GM18858 (cell line): ENCODE results near the gene MAGEA6.
"Not testable (repeated sequence)": the region's sequence is repeated elsewhere in the genome, so short reads cannot be mapped to it uniquely, and the experiment has no call there.

Experiments
- ATAC-seq: cut with Tn5 transposase; IDR thresholded peaks from one replicate; pipeline ENCODE4 v1.9.1; 2021; ENCODE audit not compliant: unreplicated experiment

Gene MAGEA6

DNA sequence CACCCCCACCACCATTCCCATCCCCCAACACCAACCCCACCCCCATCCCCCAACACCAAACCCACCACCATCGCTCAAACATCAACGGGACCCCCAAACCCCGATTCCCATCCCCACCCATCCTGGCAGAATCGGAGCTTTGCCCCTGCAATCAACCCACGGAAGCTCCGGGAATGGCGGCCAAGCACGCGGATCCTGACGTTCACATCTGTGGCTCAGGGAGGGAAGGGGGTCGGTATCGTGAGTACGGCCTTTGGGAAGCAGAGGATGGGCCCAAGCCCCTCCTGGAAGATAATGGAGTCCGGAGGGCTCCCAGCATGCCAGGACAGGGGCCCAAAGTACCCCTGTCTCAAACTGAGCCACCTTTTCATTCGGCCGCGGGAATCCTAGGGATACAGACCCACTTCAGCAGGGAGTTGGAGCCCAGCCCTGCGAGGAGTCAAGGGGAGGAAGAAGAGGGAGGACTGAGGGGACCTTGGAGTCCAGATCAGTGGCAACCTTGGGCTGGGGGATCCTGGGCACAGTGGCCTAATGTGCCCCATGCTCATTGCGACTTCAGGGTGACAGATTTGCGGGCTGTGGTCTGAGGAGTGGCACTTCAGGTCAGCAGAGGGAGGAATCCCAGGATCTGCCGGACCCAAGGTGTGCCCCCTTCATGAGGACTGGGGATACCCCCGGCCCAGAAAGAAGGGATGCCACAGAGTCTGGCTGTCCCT, 35.2 kb downstream of the MAGEA6 start:
- ATAC-seq: not testable (repeated sequence)

DNA sequence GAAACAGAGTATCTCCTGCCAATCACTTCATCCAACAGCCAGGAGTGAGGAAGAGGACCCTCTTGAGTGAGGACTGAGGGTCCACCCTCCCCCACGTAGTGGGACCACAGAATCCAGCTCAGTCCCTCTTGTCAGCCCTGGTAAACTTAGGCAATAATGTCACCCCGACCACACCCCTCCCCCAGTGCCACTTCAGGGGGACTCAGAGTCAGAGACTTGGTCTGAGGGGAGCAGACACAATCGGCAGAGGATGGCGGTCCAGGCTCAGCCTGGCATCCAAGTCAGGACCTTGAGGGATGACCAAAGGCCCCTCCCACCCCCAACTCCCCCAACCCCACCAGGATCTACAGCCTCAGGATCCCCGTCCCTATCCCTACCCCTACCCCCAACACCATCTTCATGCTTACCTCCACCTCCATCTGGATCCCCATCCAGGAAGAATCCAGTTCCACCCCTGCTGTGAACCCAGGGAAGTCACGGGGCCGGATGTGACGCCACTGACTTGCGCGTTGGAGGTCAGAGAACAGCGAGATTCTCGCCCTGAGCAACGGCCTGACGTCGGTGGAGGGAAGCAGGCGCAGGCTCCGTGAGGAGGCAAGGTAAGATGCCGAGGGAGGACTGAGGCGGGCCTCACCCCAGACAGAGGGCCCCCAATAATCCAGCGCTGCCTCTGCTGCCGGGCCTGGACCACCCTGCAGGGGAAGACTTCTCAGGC, 36.1 kb downstream of the MAGEA6 start, which contains the start of the genes CSAG1 and MAGEA12:
Gene CSAG1, minus strand, starts transcription at position 461 of the 715 bp plus-strand sequence. CDS start 1,261 bp downstream, outside the sequence.
Gene MAGEA12, plus strand, starts transcription at position 497 of the 715 bp plus-strand sequence. CDS start 2,405 bp downstream, outside the sequence.
- ATAC-seq: no peak

DNA sequence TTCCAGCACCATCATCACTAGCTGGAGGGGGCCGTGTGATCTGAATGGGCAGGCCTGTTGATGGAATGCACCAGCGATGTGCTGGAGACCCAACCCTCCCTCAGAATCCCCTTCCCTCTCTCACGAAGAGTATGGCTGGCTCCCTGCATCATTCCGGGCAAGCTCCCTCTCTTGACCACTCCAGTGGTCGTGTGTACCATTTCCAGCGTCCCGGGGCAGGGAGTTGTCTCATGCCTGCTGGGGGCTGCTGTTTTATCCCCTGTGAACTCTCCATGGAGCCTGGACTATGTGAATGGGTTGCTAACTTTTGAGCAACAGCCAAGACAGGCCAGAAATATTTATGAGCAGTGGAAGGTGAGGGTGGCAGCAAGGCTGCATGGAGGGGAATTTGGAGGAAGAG, 44.1 kb downstream of the MAGEA6 start:
- no peak for ATAC-seq
